PC-3 (cell line): ENCODE data around the gene MAGI1. TPM values are rescaled to one million over a fixed set of nuclear protein-coding genes. Genes with fewer than 3 reads are reported as not detected.

Source experiments
- ATAC-seq: fragments of 200-7000 bp; cut with Tn5 transposase; 2 replicates; pipeline ENCODE4 v1.9.1; 2020; ENCODE audit warnings: mild to moderate bottlenecking, moderate library complexity
- BruUV-seq: library from RNA; stranded (reverse); fragments of 400-500 nt; replicated peaks from 2 replicates; lab custom pipeline; 2021; lab: Mats Ljungman, UMichigan
- CTCF ChIA-PET: fragments of 300-600 bp; sonication (Branson Sonifier 250); formaldehyde crosslinking; loops from one replicate; lab custom pipeline; 2022; ENCODE audit warnings: antibody characterized with exemption; lab: Charles Lee
- POLR2A ChIA-PET: fragments of 300-600 bp; sonication (Branson Sonifier 250); formaldehyde crosslinking; loops from one replicate; lab custom pipeline; 2022; ENCODE audit warnings: antibody characterized with exemption; ENCODE audit not compliant: unreplicated experiment; lab: Charles Lee
- DNase-seq: peaks from one replicate; pipeline ENCODE4 v3.0.0-alpha.2; 2015
- H2AFZ ChIP-seq: fragments of 300-600 bp; sonication (generic); 2 replicates; pipeline ENCODE4 v1.6.0; 2016; ENCODE audit warnings: antibody characterized with exemption, low read length
- H3F3A ChIP-seq: fragments of 300-600 bp; sonication (generic); one replicate; pipeline ENCODE4 v1.6.0; 2017; ENCODE audit warnings: antibody characterized with exemption, low read length, control low read depth, mild to moderate bottlenecking; ENCODE audit not compliant: unreplicated experiment
- H3K27ac ChIP-seq: fragments of 300-600 bp; sonication (generic); 2 replicates; pipeline ENCODE4 v1.5.1; 2016; ENCODE audit warnings: mild to moderate bottlenecking, low read length
- H3K27me3 ChIP-seq: fragments of 300-600 bp; sonication (generic); 2 replicates; pipeline ENCODE4 v1.6.1; 2016; ENCODE audit warnings: low read length, mixed read lengths
- H3K36me3 ChIP-seq: fragments of 300-600 bp; sonication (generic); 2 replicates; pipeline ENCODE4 v1.6.1; 2016; ENCODE audit warnings: low read depth, mixed run types, low read length, mixed read lengths
- H3K4me1 ChIP-seq: fragments of 300-600 bp; sonication (generic); 2 replicates; pipeline ENCODE4 v1.5.1; 2016; ENCODE audit warnings: low read length; ENCODE audit not compliant: insufficient read depth
- H3K4me2 ChIP-seq: fragments of 300-600 bp; sonication (generic); 2 replicates; pipeline ENCODE4 v1.6.0; 2016; ENCODE audit warnings: low read length
- H3K4me3 ChIP-seq: fragments of 300-600 bp; sonication (generic); 2 replicates; pipeline ENCODE4 v1.5.1; 2016; ENCODE audit warnings: mild to moderate bottlenecking, low read length, mixed read lengths
- H3K79me2 ChIP-seq: fragments of 300-600 bp; sonication (generic); 2 replicates; pipeline ENCODE4 v1.6.1; 2017; ENCODE audit warnings: low read length, mixed read lengths
- H3K9ac ChIP-seq: fragments of 300-600 bp; sonication (generic); 2 replicates; pipeline ENCODE4 v1.6.0; 2016; ENCODE audit warnings: mild to moderate bottlenecking, low read length
- H3K9me2 ChIP-seq: fragments of 300-600 bp; sonication (generic); replicated peaks from 2 replicates; pipeline ENCODE4 v1.6.1; 2016; ENCODE audit warnings: mixed run types, low read length, mixed read lengths
- H3K9me3 ChIP-seq: fragments of 300-600 bp; sonication (generic); 2 replicates; pipeline ENCODE4 v1.6.1; 2016; ENCODE audit warnings: low read length, mixed read lengths
- H4K20me1 ChIP-seq: fragments of 300-600 bp; sonication (generic); 2 replicates; pipeline ENCODE4 v1.6.1; 2016; ENCODE audit warnings: low read length, mixed read lengths
- CTCF ChIP-seq: fragments of 300-600 bp; sonication (generic); conservative IDR thresholded peaks from 2 replicates; pipeline ENCODE4 v1.5.1; 2017; ENCODE audit warnings: antibody characterized with exemption, low read depth, mild to moderate bottlenecking, low read length
- EZH2 ChIP-seq: fragments of 300-600 bp; sonication (generic); IDR thresholded peaks from one replicate; pipeline ENCODE4 v1.6.1; 2017; ENCODE audit warnings: antibody characterized with exemption, mild to moderate bottlenecking, low read length; ENCODE audit not compliant: unreplicated experiment
- EZH2phosphoT487 ChIP-seq: fragments of 300-600 bp; sonication (generic); IDR thresholded peaks from 2 replicates; pipeline ENCODE4 v1.6.1; 2018; ENCODE audit warnings: mild to moderate bottlenecking, antibody characterized with exemption, low read length, borderline replicate concordance
- intact Hi-C: fragments of 100-400 bp; cut with micrococcal nuclease; formaldehyde crosslinking; loops from 2 replicates; pipeline ENCODE4 v1.9.0; 2023
- total RNA-seq: library from RNA; depleted of rRNA; stranded (reverse); fragments of >200 nt; gene quantifications from 2 replicates; pipeline ENCODE4 v1.2.3, GENCODE V29; 2014

MAGI1 gene
- total RNA-seq, 1 experiment from 2014 or later, result 8.9 TPM

GRCh38 chr3:65411367-65411766 is 627.4 kb downstream of the MAGI1 start:
- no peak overlapping the region for H3K4me2 ChIP-seq
- ATAC-seq, result no peak
- intact Hi-C loops, result no loop called here
- no TSS peak for BruUV-seq
- no peak for DNase-seq
- no peak overlapping the region for H3K9ac ChIP-seq
- no peaks in the 10 kb centered on the region for H3F3A ChIP-seq
- no peaks in the 10 kb centered on the region for H3K27me3 ChIP-seq
- H3K9me3 ChIP-seq, result no peaks in the 10 kb centered on the region
- no peaks in the 10 kb centered on the region for H3K79me2 ChIP-seq
- TF ChIP-seq CTCF (no peak), EZH2phosphoT487 (no peak), EZH2 (no peak)
- CTCF ChIA-PET, result no interaction called here
- no peaks in the 10 kb centered on the region for H3K4me1 ChIP-seq
- POLR2A ChIA-PET, result no interaction called here
- no peak overlapping the region for H3K27ac ChIP-seq
- H4K20me1 ChIP-seq, result no peaks in the 10 kb centered on the region
- no peak overlapping the region for H2AFZ ChIP-seq
- no peaks in the 10 kb centered on the region for H3K36me3 ChIP-seq
- H3K9me2 ChIP-seq, result no peaks in the 10 kb centered on the region
- no peak overlapping the region for H3K4me3 ChIP-seq

GRCh38 chr3:65409176-65409569 is 629.5 kb downstream of the MAGI1 start:
- no TSS peak for BruUV-seq
- no peaks in the 10 kb centered on the region for H3K9me3 ChIP-seq
- no peaks in the 10 kb centered on the region for H3K9me2 ChIP-seq
- H3K27me3 ChIP-seq, result no peaks in the 10 kb centered on the region
- intact Hi-C loops, result no loop called here
- DNase-seq, result no peak
- H2AFZ ChIP-seq, result no peak overlapping the region
- H3K4me3 ChIP-seq, result no peak overlapping the region
- H3K27ac ChIP-seq, result no peak overlapping the region
- H3K79me2 ChIP-seq, result no peaks in the 10 kb centered on the region
- ATAC-seq, result no peak
- CTCF ChIA-PET, result no interaction called here
- H4K20me1 ChIP-seq, result no peaks in the 10 kb centered on the region
- no peaks in the 10 kb centered on the region for H3K4me1 ChIP-seq
- no peak for TF ChIP-seq EZH2
- no peak for TF ChIP-seq CTCF
- TF ChIP-seq EZH2phosphoT487, result no peak
- H3K4me2 ChIP-seq, result no peak overlapping the region
- POLR2A ChIA-PET, result no interaction called here
- H3F3A ChIP-seq, result no peaks in the 10 kb centered on the region
- no peaks in the 10 kb centered on the region for H3K36me3 ChIP-seq
- no peak overlapping the region for H3K9ac ChIP-seq

GRCh38 chr3:65408531-65409175 is 630.1 kb downstream of the MAGI1 start:
- H3K9ac ChIP-seq, result no peak overlapping the region
- no peak for TF ChIP-seq EZH2phosphoT487
- no peak for TF ChIP-seq EZH2
- TF ChIP-seq CTCF, result no peak
- no peak for ATAC-seq
- CTCF ChIA-PET, result no interaction called here
- no peaks in the 10 kb centered on the region for H3K9me2 ChIP-seq
- H3K36me3 ChIP-seq, result no peaks in the 10 kb centered on the region
- no peak overlapping the region for H3K4me2 ChIP-seq
- intact Hi-C loops, result no loop called here
- no peak overlapping the region for H3K4me3 ChIP-seq
- no TSS peak for BruUV-seq
- no peak overlapping the region for H3K27ac ChIP-seq
- H4K20me1 ChIP-seq, result no peaks in the 10 kb centered on the region
- no peak for DNase-seq
- no peaks in the 10 kb centered on the region for H3K4me1 ChIP-seq
- no peak overlapping the region for H2AFZ ChIP-seq
- H3K79me2 ChIP-seq, result no peaks in the 10 kb centered on the region
- POLR2A ChIA-PET, result no interaction called here
- H3K27me3 ChIP-seq, result no peaks in the 10 kb centered on the region
- H3F3A ChIP-seq, result no peaks in the 10 kb centered on the region
- H3K9me3 ChIP-seq, result no peaks in the 10 kb centered on the region
